HEK293 (cell line): ENCODE measurements around the gene STK11.

ENCODE experiments used
- EGR2 ChIP-seq: fragments of 450-650 bp; formaldehyde crosslinking; IDR thresholded peaks from 2 replicates; pipeline ENCODE4 v1.5.1; 2016; ENCODE audit warnings: low read depth, missing biosample characterization, missing genetic modification characterization
- GLI2 ChIP-seq: fragments of 450-650 bp; formaldehyde crosslinking; IDR thresholded peaks from 2 replicates; pipeline ENCODE4; 2017; ENCODE audit warnings: missing biosample characterization, missing genetic modification characterization, low read depth, borderline replicate concordance
- KLF10 ChIP-seq: fragments of 450-650 bp; IDR thresholded peaks from 2 replicates; pipeline ENCODE4 v1.5.1; 2018; ENCODE audit warnings: missing biosample characterization, mild to moderate bottlenecking, missing genetic modification characterization
- RBAK ChIP-seq: fragments of 450-650 bp; formaldehyde crosslinking; IDR thresholded peaks from 2 replicates; pipeline ENCODE4 v1.5.1; 2016; ENCODE audit warnings: missing biosample characterization, missing genetic modification characterization
- SCRT2 ChIP-seq: fragments of 450-650 bp; formaldehyde crosslinking; IDR thresholded peaks from 2 replicates; pipeline ENCODE4 v1.5.1; 2016; ENCODE audit warnings: missing biosample characterization, missing genetic modification characterization
- ZBTB7A ChIP-seq: fragments of 450-650 bp; formaldehyde crosslinking; IDR thresholded peaks from 2 replicates; pipeline ENCODE4 v1.5.1; 2016; ENCODE audit warnings: low read depth, missing biosample characterization, missing genetic modification characterization
- ZEB2 ChIP-seq: fragments of 450-650 bp; formaldehyde crosslinking; IDR thresholded peaks from 2 replicates; pipeline ENCODE4 v1.5.1; 2016; ENCODE audit warnings: missing biosample characterization, missing genetic modification characterization
- ZNF10 ChIP-seq: fragments of 450-650 bp; formaldehyde crosslinking; IDR thresholded peaks from 2 replicates; pipeline ENCODE4 v1.5.1; 2017; ENCODE audit warnings: missing biosample characterization, missing genetic modification characterization
- ZNF121 ChIP-seq: fragments of 450-650 bp; formaldehyde crosslinking; IDR thresholded peaks from 2 replicates; pipeline ENCODE4 v1.5.1; 2016; ENCODE audit warnings: missing biosample characterization, missing genetic modification characterization
- ZNF155 ChIP-seq: fragments of 450-650 bp; formaldehyde crosslinking; IDR thresholded peaks from 2 replicates; pipeline ENCODE4 v1.5.1; 2016; ENCODE audit warnings: missing biosample characterization, missing genetic modification characterization
- ZNF169 ChIP-seq: fragments of 450-650 bp; formaldehyde crosslinking; IDR thresholded peaks from 2 replicates; pipeline ENCODE4 v1.5.1; 2016; ENCODE audit warnings: missing biosample characterization, missing genetic modification characterization
- ZNF174 ChIP-seq: fragments of 450-650 bp; formaldehyde crosslinking; IDR thresholded peaks from 2 replicates; pipeline ENCODE4 v1.5.0; 2017; ENCODE audit warnings: missing biosample characterization, mild to moderate bottlenecking, missing genetic modification characterization
- ZNF24 ChIP-seq: fragments of 450-650 bp; formaldehyde crosslinking; IDR thresholded peaks from 2 replicates; pipeline ENCODE4 v1.5.1; 2016; ENCODE audit warnings: missing biosample characterization, missing genetic modification characterization
- ZNF350 ChIP-seq: fragments of 450-650 bp; formaldehyde crosslinking; IDR thresholded peaks from 2 replicates; pipeline ENCODE4 v1.5.0; 2017; ENCODE audit warnings: missing biosample characterization, mild to moderate bottlenecking, missing genetic modification characterization
- ZNF449 ChIP-seq: fragments of 450-650 bp; formaldehyde crosslinking; IDR thresholded peaks from 2 replicates; pipeline ENCODE4 v1.5.1; 2017; ENCODE audit warnings: missing biosample characterization, mild to moderate bottlenecking, missing genetic modification characterization, moderate library complexity
- ZNF585B ChIP-seq: fragments of 450-650 bp; formaldehyde crosslinking; IDR thresholded peaks from 2 replicates; pipeline ENCODE4 v1.5.1; 2016; ENCODE audit warnings: missing biosample characterization, missing genetic modification characterization
- ZNF600 ChIP-seq: fragments of 450-650 bp; formaldehyde crosslinking; IDR thresholded peaks from 2 replicates; pipeline ENCODE4 v1.5.1; 2016; ENCODE audit warnings: missing biosample characterization, missing genetic modification characterization
- ZNF621 ChIP-seq: fragments of 450-650 bp; formaldehyde crosslinking; IDR thresholded peaks from 2 replicates; pipeline ENCODE4 v1.5.1; 2017; ENCODE audit warnings: missing biosample characterization, missing genetic modification characterization
- ZNF654 ChIP-seq: fragments of 450-650 bp; formaldehyde crosslinking; IDR thresholded peaks from 2 replicates; pipeline ENCODE4 v1.5.1; 2016; ENCODE audit warnings: low read depth, missing biosample characterization, missing genetic modification characterization
- ZNF658 ChIP-seq: fragments of 450-650 bp; formaldehyde crosslinking; IDR thresholded peaks from 2 replicates; pipeline ENCODE4; 2016; ENCODE audit warnings: missing biosample characterization, missing genetic modification characterization
- ZNF768 ChIP-seq: fragments of 450-650 bp; formaldehyde crosslinking; IDR thresholded peaks from 2 replicates; pipeline ENCODE4 v1.5.1; 2018; ENCODE audit warnings: missing biosample characterization, mild to moderate bottlenecking, missing genetic modification characterization
- ZSCAN23 ChIP-seq: fragments of 450-650 bp; formaldehyde crosslinking; IDR thresholded peaks from 2 replicates; pipeline ENCODE4 v1.5.1; 2016; ENCODE audit warnings: missing biosample characterization, missing genetic modification characterization
- ZSCAN30 ChIP-seq: fragments of 450-650 bp; IDR thresholded peaks from 2 replicates; pipeline ENCODE4 v1.5.1; 2018; ENCODE audit warnings: missing biosample characterization, mild to moderate bottlenecking, missing genetic modification characterization, moderate library complexity
- ZXDB ChIP-seq: fragments of 450-650 bp; formaldehyde crosslinking; IDR thresholded peaks from 2 replicates; pipeline ENCODE4 v1.5.1; 2016; ENCODE audit warnings: missing biosample characterization, missing genetic modification characterization
- TF ChIP-seq, protein P1 (sequence below): fragments of 450-650 bp; formaldehyde crosslinking; IDR thresholded peaks from 2 replicates; pipeline ENCODE4 v1.5.1; 2016; ENCODE audit warnings: missing biosample characterization, missing genetic modification characterization
- TF ChIP-seq, protein P2 (sequence below): fragments of 450-650 bp; formaldehyde crosslinking; IDR thresholded peaks from 2 replicates; pipeline ENCODE4; 2016; ENCODE audit warnings: missing biosample characterization, missing genetic modification characterization
- TF ChIP-seq, protein P3 (sequence below): fragments of 450-650 bp; formaldehyde crosslinking; IDR thresholded peaks from 2 replicates; pipeline ENCODE4 v1.5.1; 2016; ENCODE audit warnings: missing biosample characterization, missing genetic modification characterization
- TF ChIP-seq, protein P4 (sequence below): fragments of 450-650 bp; formaldehyde crosslinking; IDR thresholded peaks from 2 replicates; pipeline ENCODE4 v1.5.1; 2016; ENCODE audit warnings: missing biosample characterization, missing genetic modification characterization
- TF ChIP-seq, protein P5 (sequence below): fragments of 450-650 bp; formaldehyde crosslinking; IDR thresholded peaks from 2 replicates; pipeline ENCODE4 v1.5.1; 2017; ENCODE audit warnings: missing biosample characterization, missing genetic modification characterization

The STK11 gene

DNA sequence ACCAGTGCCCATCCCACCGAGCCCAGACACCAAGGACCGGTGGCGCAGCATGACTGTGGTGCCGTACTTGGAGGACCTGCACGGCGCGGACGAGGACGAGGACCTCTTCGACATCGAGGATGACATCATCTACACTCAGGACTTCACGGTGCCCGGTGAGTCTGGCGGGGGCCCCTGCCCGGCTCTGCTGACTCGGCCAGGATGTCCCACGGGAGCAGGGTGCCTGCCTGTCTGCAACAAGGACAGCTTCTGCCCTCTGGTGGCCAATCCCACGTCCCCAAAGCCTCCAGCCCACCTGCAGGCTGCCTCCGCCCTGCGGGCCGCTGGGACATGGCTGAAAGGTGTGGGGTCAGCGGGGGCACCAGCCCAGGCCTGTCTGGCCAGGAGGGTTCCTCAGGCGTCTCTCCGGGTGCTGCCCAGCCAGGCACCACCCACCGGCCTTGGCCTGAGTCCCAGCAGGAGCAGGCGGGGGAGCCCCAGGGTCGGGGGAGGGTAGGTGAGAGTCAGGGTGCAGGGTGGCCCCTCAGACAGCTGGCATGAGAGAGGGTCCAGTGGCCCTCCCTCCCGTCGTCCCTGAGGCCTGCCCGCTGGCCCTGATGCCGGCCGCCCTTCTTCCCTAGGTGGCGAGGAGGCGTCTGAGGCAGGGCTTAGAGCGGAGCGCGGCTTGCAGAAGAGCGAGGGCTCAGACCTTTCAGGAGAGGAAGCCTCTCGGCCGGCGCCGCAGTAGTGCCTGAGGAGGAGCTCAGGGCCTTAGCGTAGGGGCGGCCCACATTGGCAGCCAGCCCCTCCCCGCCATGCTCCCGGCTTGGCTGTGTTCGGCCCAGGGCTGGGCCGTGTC is 17.7 kb downstream of the STK11 start (continued):
- TF ChIP-seq, protein P1, sequence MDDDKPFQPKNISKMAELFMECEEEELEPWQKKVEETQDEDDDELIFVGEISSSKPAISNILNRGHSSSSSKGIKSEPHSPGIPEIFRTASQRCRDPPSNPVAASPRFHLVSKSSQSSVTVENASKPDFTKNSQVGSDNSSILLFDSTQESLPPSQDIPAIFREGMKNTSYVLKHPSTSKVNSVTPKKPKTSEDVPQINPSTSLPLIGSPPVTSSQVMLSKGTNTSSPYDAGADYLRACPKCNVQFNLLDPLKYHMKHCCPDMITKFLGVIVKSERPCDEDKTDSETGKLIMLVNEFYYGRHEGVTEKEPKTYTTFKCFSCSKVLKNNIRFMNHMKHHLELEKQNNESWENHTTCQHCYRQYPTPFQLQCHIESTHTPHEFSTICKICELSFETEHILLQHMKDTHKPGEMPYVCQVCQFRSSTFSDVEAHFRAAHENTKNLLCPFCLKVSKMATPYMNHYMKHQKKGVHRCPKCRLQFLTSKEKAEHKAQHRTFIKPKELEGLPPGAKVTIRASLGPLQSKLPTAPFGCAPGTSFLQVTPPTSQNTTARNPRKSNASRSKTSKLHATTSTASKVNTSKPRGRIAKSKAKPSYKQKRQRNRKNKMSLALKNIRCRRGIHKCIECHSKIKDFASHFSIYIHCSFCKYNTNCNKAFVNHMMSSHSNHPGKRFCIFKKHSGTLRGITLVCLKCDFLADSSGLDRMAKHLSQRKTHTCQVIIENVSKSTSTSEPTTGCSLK (tag by site-specific recombination), result no peak
- TF ChIP-seq ZNF654 (peak; percentile 44), ZNF24 (tag by site-specific recombination) (no peak), SCRT2 (tag by site-specific recombination) (peak; percentile 46; the same call in 1 of the 2 replicates), GLI2 (no peak), ZNF10 (no peak), ZNF621 (tag by site-specific recombination) (no peak), ZNF600 (tag by site-specific recombination) (peak; percentile 95), RBAK (tag by site-specific recombination) (no peak), EGR2 (peak; percentile 32; the same call in 1 of the 2 replicates), ZNF768 (tag by site-specific recombination) (no peak), ZXDB (peak; percentile 31; the same call in 1 of the 2 replicates), ZNF449 (tag by site-specific recombination) (no peak), ZBTB7A (tag by site-specific recombination) (peak; percentile 32; the same call in 1 of the 2 replicates), ZEB2 (tag by site-specific recombination) (peak; percentile 81), ZNF174 (tag by site-specific recombination) (no peak), ZNF155 (tag by site-specific recombination) (no peak), ZNF585B (tag by site-specific recombination) (no peak), ZNF121 (tag by site-specific recombination) (no peak), ZSCAN30 (tag by site-specific recombination) (no peak), KLF10 (tag by site-specific recombination) (no peak), ZNF658 (tag by site-specific recombination) (no peak), ZSCAN23 (tag by site-specific recombination) (0 out of 2 replicates have a peak, but pooled peaks have one; percentile 16), ZNF350 (tag by site-specific recombination) (no peak), ZNF169 (no peak)
- TF ChIP-seq, protein P2, sequence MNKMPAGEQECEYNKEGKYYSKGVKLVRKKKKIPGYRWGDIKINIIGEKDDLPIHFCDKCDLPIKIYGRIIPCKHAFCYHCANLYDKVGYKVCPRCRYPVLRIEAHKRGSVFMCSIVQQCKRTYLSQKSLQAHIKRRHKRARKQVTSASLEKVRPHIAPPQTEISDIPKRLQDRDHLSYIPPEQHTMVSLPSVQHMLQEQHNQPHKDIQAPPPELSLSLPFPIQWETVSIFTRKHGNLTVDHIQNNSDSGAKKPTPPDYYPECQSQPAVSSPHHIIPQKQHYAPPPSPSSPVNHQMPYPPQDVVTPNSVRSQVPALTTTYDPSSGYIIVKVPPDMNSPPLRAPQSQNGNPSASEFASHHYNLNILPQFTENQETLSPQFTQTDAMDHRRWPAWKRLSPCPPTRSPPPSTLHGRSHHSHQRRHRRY, result no peak
- TF ChIP-seq, protein P3, sequence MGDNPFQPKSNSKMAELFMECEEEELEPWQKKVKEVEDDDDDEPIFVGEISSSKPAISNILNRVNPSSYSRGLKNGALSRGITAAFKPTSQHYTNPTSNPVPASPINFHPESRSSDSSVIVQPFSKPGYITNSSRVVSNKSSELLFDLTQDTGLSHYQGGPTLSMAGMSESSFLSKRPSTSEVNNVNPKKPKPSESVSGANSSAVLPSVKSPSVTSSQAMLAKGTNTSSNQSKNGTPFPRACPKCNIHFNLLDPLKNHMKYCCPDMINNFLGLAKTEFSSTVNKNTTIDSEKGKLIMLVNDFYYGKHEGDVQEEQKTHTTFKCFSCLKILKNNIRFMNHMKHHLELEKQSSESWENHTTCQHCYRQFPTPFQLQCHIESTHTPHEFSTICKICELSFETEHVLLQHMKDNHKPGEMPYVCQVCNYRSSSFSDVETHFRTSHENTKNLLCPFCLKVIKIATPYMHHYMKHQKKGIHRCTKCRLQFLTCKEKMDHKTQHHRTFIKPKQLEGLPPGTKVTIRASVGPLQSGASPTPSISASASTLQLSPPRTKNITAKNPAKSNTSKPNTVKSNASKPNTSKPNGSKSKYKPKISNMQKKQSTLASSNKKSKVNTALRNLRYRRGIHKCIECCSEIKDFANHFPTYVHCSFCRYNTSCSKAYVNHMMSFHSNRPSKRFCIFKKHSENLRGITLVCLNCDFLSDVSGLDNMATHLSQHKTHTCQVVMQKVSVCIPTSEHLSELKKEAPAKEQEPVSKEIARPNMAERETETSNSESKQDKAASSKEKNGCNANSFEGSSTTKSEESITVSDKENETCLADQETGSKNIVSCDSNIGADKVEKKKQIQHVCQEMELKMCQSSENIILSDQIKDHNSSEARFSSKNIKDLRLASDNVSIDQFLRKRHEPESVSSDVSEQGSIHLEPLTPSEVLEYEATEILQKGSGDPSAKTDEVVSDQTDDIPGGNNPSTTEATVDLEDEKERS (tag by site-specific recombination), result no peak
- TF ChIP-seq, protein P4, sequence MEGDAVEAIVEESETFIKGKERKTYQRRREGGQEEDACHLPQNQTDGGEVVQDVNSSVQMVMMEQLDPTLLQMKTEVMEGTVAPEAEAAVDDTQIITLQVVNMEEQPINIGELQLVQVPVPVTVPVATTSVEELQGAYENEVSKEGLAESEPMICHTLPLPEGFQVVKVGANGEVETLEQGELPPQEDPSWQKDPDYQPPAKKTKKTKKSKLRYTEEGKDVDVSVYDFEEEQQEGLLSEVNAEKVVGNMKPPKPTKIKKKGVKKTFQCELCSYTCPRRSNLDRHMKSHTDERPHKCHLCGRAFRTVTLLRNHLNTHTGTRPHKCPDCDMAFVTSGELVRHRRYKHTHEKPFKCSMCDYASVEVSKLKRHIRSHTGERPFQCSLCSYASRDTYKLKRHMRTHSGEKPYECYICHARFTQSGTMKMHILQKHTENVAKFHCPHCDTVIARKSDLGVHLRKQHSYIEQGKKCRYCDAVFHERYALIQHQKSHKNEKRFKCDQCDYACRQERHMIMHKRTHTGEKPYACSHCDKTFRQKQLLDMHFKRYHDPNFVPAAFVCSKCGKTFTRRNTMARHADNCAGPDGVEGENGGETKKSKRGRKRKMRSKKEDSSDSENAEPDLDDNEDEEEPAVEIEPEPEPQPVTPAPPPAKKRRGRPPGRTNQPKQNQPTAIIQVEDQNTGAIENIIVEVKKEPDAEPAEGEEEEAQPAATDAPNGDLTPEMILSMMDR, result peak; percentile 79
- TF ChIP-seq, protein P5, sequence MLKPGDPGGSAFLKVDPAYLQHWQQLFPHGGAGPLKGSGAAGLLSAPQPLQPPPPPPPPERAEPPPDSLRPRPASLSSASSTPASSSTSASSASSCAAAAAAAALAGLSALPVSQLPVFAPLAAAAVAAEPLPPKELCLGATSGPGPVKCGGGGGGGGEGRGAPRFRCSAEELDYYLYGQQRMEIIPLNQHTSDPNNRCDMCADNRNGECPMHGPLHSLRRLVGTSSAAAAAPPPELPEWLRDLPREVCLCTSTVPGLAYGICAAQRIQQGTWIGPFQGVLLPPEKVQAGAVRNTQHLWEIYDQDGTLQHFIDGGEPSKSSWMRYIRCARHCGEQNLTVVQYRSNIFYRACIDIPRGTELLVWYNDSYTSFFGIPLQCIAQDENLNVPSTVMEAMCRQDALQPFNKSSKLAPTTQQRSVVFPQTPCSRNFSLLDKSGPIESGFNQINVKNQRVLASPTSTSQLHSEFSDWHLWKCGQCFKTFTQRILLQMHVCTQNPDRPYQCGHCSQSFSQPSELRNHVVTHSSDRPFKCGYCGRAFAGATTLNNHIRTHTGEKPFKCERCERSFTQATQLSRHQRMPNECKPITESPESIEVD (tag by site-specific recombination), result no peak
